Globus pallidus (tissue), 1 donor: Measurements from ENCODE around the gene PXT1.
"Not testable (repeated sequence)": the region's sequence is repeated elsewhere in the genome, so short reads cannot be mapped to it uniquely, and the experiment has no call there.

Experiments used
- DNase-seq: peaks from one replicate; pipeline ENCODE4 v3.0.0-alpha.2; 2015; ENCODE audit warnings: low spot score

PXT1 gene

GRCh38 chr6:36443471-36444428 lies 1.1 kb upstream of the PXT1 start:
- peak; percentile 31 for DNase-seq

- DNase-seq = no peak
Observed at GRCh38 chr6:36442103-36442670, 467 bp downstream of the PXT1 start.

- DNase-seq = peak; percentile 90
Observed at GRCh38 chr6:36441307-36441894, 1.3 kb downstream of the PXT1 start.

GRCh38 chr6:36436466-36436865 lies 6.2 kb downstream of the PXT1 start:
- no peak for DNase-seq

- DNase-seq = no peak
Observed at GRCh38 chr6:36432151-36432671, 10.4 kb downstream of the PXT1 start.

GRCh38 chr6:36431197-36431596 lies 11.5 kb downstream of the PXT1 start:
- DNase-seq = no peak

GRCh38 chr6:36430351-36430750 lies 12.3 kb downstream of the PXT1 start:
- no peak for DNase-seq

- DNase-seq = no peak
Observed at GRCh38 chr6:36428911-36429310, 13.7 kb downstream of the PXT1 start.

GRCh38 chr6:36426622-36427021 lies 16.0 kb downstream of the PXT1 start:
- no peak for DNase-seq

- peak; percentile 96 for DNase-seq
Observed at GRCh38 chr6:36423101-36423824, 19.4 kb downstream of the PXT1 start.

GRCh38 chr6:36422714-36423100 lies 19.9 kb downstream of the PXT1 start:
- DNase-seq = no peak

GRCh38 chr6:36419310-36419709 lies 23.3 kb downstream of the PXT1 start:
- DNase-seq = no peak

GRCh38 chr6:36418558-36418957 lies 24.1 kb downstream of the PXT1 start:
- DNase-seq = no peak

GRCh38 chr6:36414481-36414880 lies 28.2 kb downstream of the PXT1 start:
- DNase-seq = no peak

- no peak for DNase-seq
Observed at GRCh38 chr6:36413489-36414480, 28.9 kb downstream of the PXT1 start.

GRCh38 chr6:36409718-36410117 lies 32.9 kb downstream of the PXT1 start:
- not testable (repeated sequence) for DNase-seq

GRCh38 chr6:36404164-36404563 lies 38.5 kb downstream of the PXT1 start:
- DNase-seq = no peak

- no peak for DNase-seq
Observed at GRCh38 chr6:36402481-36402880, 40.2 kb downstream of the PXT1 start.

- no peak for DNase-seq
Observed at GRCh38 chr6:36399970-36400369, 42.7 kb downstream of the PXT1 start.

- no peak for DNase-seq
Observed at GRCh38 chr6:36392621-36393020, 50.0 kb downstream of the PXT1 start.

GRCh38 chr6:36389353-36389752 lies 53.3 kb downstream of the PXT1 start:
- no peak for DNase-seq
